ACC112 (cell line): ENCODE data around the gene SERPINB6.
"Not testable (repeated sequence)": the region's sequence is repeated elsewhere in the genome, so short reads cannot be mapped to it uniquely, and the experiment has no call there.

Source experiments
- H2AFZ ChIP-seq: fragments of 200-600 bp; sonication (generic); one replicate; pipeline ENCODE4 v1.6.0; 2017; ENCODE audit warnings: antibody characterized with exemption, low read length; ENCODE audit not compliant: unreplicated experiment
- H3K27ac ChIP-seq: fragments of 200-600 bp; sonication (generic); 2 replicates; pipeline ENCODE4 v1.5.1; 2014; ENCODE audit warnings: low read depth, mild to moderate bottlenecking, antibody characterized with exemption, low read length, moderate library complexity
- H3K27me3 ChIP-seq: fragments of 200-600 bp; sonication (generic); 2 replicates; pipeline ENCODE4 v1.6.1; 2014; ENCODE audit warnings: mild to moderate bottlenecking, antibody characterized with exemption, low read length, moderate library complexity, mixed read lengths; ENCODE audit not compliant: insufficient read depth
- H3K36me3 ChIP-seq: fragments of 200-600 bp; sonication (generic); 2 replicates; pipeline ENCODE4 v1.6.1; 2016; ENCODE audit warnings: mild to moderate bottlenecking, antibody characterized with exemption, low read length, moderate library complexity, mixed read lengths; ENCODE audit not compliant: insufficient read depth
- H3K4me1 ChIP-seq: fragments of 200-600 bp; sonication (generic); one replicate; pipeline ENCODE4 v1.6.1; 2016; ENCODE audit warnings: low read length, mixed read lengths; ENCODE audit not compliant: insufficient read depth, unreplicated experiment, control insufficient read depth
- H3K4me3 ChIP-seq: fragments of 200-600 bp; sonication (generic); 2 replicates; pipeline ENCODE4 v1.5.1; 2014; ENCODE audit warnings: mild to moderate bottlenecking, low read depth, low read length
- H3K79me2 ChIP-seq: fragments of 200-600 bp; sonication (generic); one replicate; pipeline ENCODE4 v1.6.0; 2016; ENCODE audit warnings: low read length; ENCODE audit not compliant: control insufficient read depth, unreplicated experiment, insufficient read depth

The SERPINB6 gene

DNA sequence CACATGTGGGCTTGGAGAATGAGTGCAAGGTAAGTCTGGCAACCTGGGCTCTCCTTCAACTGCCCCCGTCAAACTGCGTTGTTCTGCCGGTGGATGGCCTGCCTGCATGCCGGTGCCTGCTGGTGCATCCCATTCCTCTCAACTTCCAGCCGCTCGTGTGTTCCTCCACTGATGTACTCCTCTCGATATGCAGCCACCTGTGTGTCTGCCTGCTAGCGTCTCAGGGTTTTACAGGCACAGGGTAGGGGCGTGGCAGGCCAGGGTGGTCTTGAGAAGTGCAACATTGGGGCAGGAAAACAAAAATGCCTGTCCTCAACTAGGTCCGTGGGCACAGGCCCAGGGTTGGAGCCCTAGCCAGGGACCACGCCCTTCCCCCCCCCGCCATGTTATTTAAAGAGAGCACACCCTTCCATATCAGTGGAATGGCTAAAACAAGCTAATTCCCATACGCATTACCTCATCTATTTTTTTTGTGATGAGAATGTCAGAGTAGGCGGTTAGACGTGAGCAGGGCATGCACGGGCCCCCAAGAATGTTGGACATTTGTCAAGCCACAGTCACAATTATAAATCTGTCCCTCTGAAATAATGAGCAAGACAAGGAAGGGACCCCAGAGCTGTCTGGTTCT lies 33.2 kb downstream of the SERPINB6 start:
- no peak overlapping the region for H2AFZ ChIP-seq
- H3K4me3 ChIP-seq, result no peak overlapping the region
- no peaks in the 10 kb centered on the region for H3K27me3 ChIP-seq
- no peaks in the 10 kb centered on the region for H3K4me1 ChIP-seq
- no peaks in the 10 kb centered on the region for H3K79me2 ChIP-seq
- H3K27ac ChIP-seq, result no peak overlapping the region
- H3K36me3 ChIP-seq, result no peaks in the 10 kb centered on the region

DNA sequence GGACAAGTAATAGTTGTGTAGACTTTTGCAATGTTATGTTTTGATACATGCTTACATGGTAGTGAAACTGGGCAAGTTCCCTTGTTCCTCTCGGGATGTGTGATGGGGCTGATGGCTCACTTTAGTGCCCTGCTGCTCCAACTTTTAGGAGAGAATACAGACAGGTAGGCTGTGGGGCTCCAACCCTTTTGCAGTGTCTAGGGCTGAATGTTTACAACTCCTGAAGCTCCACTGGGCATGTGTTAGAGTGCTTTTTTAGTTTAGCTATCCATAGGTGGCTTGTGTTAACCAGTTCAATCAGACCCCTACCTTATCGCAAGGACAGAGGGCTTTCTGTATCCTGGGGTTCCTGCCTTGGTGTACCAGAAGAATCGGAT lies 33.8 kb downstream of the SERPINB6 start:
- no peak overlapping the region for H2AFZ ChIP-seq
- H3K79me2 ChIP-seq, result no peaks in the 10 kb centered on the region
- no peak overlapping the region for H3K27ac ChIP-seq

DNA sequence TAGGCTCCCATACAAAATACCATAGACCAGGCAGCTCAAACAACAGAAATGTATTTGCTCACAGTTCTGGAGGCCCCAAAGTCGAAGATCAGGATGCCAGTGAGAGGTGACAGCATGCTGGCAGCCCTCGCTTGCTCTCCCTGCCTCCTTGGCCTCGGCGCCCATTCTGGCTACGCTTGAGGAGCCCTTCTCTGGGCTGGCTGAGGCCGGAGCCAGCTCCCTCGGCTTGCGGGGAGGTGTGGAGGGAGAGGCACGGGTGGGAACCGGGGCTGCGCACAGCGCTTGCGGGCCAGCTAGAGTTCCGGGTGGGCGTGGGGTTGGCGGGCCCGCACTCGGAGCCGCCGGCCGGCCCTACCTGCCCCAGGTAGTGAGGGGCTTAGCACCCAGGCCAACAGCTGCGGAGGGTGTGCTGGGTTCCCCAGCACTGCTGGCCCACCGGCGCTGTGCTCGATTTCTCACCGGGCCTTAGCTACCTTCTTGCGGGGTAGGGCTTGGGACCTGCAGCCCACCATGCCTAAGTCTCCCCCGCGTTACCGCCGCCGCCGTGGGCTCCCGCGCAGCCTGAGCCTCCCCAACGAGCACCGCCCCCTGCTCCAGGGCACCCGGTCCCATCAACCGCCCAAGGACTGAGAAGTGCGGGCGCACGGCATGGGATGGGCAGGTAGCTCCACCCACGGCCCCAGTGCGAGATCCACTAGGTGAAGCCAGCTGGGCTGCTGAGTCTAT lies 35.6 kb downstream of the SERPINB6 start:
- Histone ChIP-seq H3K4me1 (no peaks in the 10 kb centered on the region), H3K36me3 (no peaks in the 10 kb centered on the region), H3K27me3 (no peaks in the 10 kb centered on the region), H3K4me3 (no peak overlapping the region), H3K79me2 (no peaks in the 10 kb centered on the region), H3K27ac (no peak overlapping the region), H2AFZ (no peak overlapping the region)

More for the DNA sequence above, 33.8 kb downstream of the SERPINB6 start:
- Histone ChIP-seq H3K27me3 (no peaks in the 10 kb centered on the region), H3K36me3 (no peaks in the 10 kb centered on the region), H3K4me1 (no peaks in the 10 kb centered on the region), H3K4me3 (no peak overlapping the region)

DNA sequence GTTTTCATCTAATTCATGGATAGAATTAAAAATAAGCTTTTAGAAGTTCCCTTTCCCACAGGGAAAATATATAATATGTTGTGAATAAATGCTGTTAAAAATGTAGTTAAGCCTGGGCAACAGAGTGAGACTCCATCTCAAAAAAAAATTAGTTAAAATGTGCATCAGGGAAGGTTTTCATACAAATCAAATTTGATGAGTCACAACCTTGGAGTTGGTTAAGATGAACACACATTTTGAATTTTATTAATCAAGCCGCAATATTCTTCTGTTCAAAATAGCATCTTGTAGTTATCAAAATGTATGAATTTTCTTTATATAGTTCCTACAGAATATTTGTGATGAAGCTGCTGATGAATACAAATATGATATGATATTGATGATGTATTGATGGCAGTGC lies 37.3 kb downstream of the SERPINB6 start:
- H3K79me2 ChIP-seq, result no peaks in the 10 kb centered on the region
- H3K4me1 ChIP-seq, result no peaks in the 10 kb centered on the region
- H2AFZ ChIP-seq, result no peak overlapping the region
- H3K27me3 ChIP-seq, result no peaks in the 10 kb centered on the region
- no peak overlapping the region for H3K4me3 ChIP-seq
- no peak overlapping the region for H3K27ac ChIP-seq
- no peaks in the 10 kb centered on the region for H3K36me3 ChIP-seq

DNA sequence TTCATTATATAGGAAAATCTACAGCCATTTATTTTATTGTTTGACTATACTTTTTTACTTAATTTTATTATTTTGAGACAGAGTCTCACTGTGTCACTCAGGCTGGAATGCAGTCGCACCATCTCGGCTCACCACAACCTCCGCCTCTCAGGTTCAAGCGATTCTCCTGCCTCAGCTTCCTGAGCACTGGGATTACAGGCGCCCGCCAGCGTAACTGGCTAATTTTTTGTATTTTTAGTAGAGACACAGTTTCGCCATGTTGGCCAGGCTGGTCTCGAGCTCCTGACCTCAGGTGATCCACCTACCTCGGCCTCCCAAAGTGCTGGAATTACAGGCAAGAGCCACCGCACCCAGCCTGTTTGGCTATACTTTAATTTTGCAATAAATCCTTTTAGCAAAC lies 38.5 kb downstream of the SERPINB6 start:
- not testable (repeated sequence) for H2AFZ ChIP-seq, H3K4me3 ChIP-seq, H3K27ac ChIP-seq, H3K4me1 ChIP-seq, H3K27me3 ChIP-seq, H3K36me3 ChIP-seq, H3K79me2 ChIP-seq

DNA sequence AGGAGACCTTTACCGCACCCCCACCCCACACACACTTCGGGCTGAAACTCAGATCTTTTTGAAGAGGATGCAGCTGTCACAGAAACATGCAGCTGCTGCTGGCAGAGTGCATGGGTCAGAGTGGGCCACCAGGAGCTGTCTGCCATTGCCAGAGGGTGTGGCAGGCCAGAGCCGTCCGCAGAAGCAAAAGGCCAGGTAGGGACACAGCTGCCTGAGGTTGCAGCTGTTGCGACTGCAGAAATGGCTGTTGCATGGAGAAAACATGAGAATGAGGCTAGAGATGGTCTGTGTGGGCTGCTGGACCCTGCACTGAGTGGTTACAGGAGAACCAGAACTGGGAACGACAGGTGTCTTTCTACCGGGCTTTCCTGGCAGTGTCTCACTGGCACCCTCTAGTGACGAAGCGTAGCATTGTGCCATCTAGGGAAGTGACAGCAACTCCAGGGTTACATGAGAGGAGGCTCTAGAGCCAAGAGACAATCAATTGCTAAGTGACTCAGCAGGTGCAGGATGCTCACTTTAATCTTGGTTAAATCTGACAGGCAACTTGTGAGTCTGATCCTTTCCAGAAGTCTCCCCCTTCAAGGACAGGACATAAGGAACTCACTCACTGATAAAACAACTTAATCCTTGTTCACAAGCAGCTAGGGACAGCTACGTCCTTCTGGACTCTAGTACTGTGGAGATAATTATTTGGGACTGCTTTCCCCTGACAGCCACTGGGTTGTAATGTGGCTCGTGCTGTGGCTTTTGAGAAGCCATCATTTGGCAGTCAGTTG lies 39.2 kb downstream of the SERPINB6 start:
- no peaks in the 10 kb centered on the region for H3K36me3 ChIP-seq
- no peaks in the 10 kb centered on the region for H3K4me1 ChIP-seq
- no peaks in the 10 kb centered on the region for H3K79me2 ChIP-seq
- H3K4me3 ChIP-seq, result no peak overlapping the region
- no peak overlapping the region for H2AFZ ChIP-seq
- H3K27ac ChIP-seq, result no peak overlapping the region
- H3K27me3 ChIP-seq, result no peaks in the 10 kb centered on the region

DNA sequence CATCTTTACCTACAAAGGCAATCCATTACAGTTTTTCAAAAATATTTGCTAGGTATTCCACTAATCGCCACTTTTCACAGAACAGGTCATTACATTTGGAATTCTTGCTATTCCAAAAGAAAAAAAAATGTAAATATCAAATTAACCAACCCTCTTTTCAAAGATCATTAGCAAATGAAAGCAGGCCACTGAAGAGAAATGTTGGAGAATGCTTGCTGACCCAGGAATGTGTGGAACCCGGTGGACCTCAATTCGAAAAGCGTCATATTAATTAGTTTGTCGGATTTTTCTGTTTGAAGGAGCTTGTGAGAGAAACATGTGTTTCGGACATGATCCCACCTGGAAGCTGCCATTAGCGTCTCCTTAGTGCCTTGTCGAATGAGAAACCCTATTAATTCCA lies 40.3 kb downstream of the SERPINB6 start:
- H3K79me2 ChIP-seq, result no peaks in the 10 kb centered on the region

DNA sequence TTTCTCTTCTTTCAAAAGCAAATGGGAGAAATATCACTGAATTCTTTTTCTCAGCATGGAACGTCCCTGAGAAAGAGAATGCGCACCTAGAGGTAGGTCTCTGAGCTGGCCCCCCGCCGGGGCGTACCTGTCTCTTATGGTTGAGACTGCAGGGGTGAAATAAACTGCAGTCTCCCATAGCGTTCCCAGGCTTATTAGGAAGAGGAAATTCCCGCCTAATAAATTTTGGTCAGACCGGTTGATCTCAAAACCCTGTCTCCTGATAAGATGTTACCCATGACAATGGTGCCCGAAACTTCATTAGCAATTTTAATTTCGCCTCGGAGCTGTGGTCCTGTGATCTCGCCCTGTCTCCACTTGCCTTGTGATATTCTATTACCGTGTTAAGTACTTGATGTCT lies 43.4 kb downstream of the SERPINB6 start:
- H3K4me1 ChIP-seq, H3K27me3 ChIP-seq, H3K36me3 ChIP-seq, H2AFZ ChIP-seq, H3K4me3 ChIP-seq, H3K79me2 ChIP-seq, H3K27ac ChIP-seq: not testable (repeated sequence)

More for the DNA sequence above, 40.3 kb downstream of the SERPINB6 start:
- H3K4me3 ChIP-seq, result no peak overlapping the region
- H3K4me1 ChIP-seq, result no peaks in the 10 kb centered on the region
- H3K36me3 ChIP-seq, result no peaks in the 10 kb centered on the region
- H2AFZ ChIP-seq, result no peak overlapping the region
- H3K27me3 ChIP-seq, result no peaks in the 10 kb centered on the region
- no peak overlapping the region for H3K27ac ChIP-seq

DNA sequence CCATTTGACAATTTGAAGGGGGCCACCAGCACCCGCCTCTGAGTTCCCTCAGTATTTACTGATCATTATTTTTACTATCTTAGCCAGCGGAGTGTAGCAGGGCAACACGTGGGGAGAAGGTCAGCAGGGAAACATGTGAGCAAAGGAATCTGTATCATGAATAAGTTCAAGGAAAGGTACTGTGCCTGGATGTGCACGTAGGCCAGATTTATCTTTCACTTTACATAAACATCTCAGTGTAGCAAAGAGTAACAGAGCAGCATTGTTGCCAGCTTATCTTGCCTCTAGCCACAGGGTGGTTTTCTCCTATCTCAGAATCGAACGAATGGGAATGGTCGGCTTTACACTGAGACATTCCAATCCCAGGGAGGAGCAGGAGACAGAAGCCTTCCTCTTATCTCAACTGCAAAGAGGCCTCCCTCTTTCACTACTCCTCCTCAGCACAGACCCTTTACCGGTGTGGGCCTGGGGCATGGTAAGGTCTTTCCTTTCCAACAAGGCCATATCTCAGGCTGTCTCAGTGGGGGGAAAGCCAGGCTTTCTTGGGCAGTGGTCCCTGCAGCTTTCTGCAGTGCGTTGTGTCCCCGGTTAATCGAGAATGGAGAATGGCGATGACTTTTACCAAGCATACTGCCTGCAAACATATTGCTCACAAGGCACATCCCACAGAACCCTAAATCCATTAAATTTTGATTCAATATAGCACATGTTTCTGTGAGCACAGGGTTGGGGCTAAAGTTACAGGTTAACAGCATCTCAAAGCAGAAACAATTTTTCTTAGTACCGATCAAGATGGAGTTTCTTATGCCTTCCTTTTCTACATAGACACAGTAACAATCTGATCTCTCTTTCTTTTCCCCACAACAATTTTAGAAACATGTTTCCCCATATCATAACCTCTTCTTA lies 45.3 kb downstream of the SERPINB6 start:
- not testable (repeated sequence) for H3K36me3 ChIP-seq, H2AFZ ChIP-seq, H3K4me1 ChIP-seq, H3K79me2 ChIP-seq, H3K27me3 ChIP-seq, H3K27ac ChIP-seq, H3K4me3 ChIP-seq

DNA sequence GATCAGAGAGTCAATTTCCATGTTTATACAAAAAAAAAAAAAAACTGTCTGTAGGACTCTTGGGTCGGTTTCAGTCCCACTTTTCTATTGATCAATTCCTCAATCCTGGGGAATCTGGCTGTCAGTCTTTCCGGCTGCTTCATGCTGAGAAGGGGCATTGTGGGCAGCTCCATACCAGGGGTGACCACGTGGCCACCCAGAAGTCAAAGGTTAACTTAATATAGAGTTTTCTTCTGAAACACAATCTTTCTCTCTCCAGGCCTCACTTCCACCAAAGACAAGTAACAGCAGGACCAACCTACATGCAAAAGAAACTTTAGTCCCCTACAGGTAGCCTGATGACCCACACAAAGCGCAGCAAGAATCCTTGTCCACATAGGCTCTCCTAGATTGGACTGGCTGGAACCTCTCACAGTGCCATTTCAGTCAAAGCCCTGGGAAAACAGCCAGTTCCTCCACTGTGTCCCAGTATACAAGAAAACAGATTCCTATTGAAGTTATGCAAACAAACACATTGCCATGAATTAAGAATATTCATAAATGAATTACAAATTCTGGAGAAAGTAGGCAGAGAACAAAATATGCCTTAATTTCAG lies 49.7 kb downstream of the SERPINB6 start:
- H3K4me1 ChIP-seq, result no peaks in the 10 kb centered on the region

More for the DNA sequence above, 49.7 kb downstream of the SERPINB6 start:
- no peak overlapping the region for H3K27ac ChIP-seq
- no peaks in the 10 kb centered on the region for H3K36me3 ChIP-seq
- no peak overlapping the region for H2AFZ ChIP-seq
- no peaks in the 10 kb centered on the region for H3K27me3 ChIP-seq
- H3K4me3 ChIP-seq, result no peak overlapping the region
- H3K79me2 ChIP-seq, result no peaks in the 10 kb centered on the region
